H1 (cell line): ENCODE measurements around the gene PCDH9. TPM values are rescaled to one million over a fixed set of nuclear protein-coding genes. Genes with fewer than 3 reads are reported as not detected.

Experiments
- CTCF ChIA-PET: fragments of 300-600 bp; sonication (Branson Sonifier 250); formaldehyde crosslinking; loops from one replicate; lab custom pipeline; 2021; ENCODE audit not compliant: partially characterized antibody; lab: Charles Lee
- POLR2A ChIA-PET: fragments of 300-600 bp; sonication (Branson Sonifier 250); formaldehyde crosslinking; loops from one replicate; lab custom pipeline; 2021; ENCODE audit warnings: inconsistent platforms; ENCODE audit not compliant: partially characterized antibody; lab: Charles Lee
- DNase-seq, 2 experiments: peaks; one replicate each; pipeline versions ENCODE4 v3.0.0 to v3.0.0-alpha.2; 2010 to 2022; ENCODE audit warnings: low spot score in 2 of 2, low read depth in 1 of 2, mixed read lengths in 1 of 2
- FAIRE-seq: peaks from 2 replicates; lab custom pipeline; 2011; peaks lifted over from hg19 to GRCh38; lab: Jason Lieb, UNC
- H2AFZ ChIP-seq: 2 replicates; pipeline ENCODE4 v1.8.1; 2012; ENCODE audit warnings: low read length, inconsistent platforms
- H2AK5ac ChIP-seq: 2 replicates; pipeline ENCODE4 v1.6.1; 2013; ENCODE audit warnings: low read depth, low read length
- H2BK120ac ChIP-seq: replicated peaks from 2 replicates; pipeline ENCODE3; 2013; ENCODE audit warnings: low read depth, low read length, inconsistent platforms
- H2BK12ac ChIP-seq: 2 replicates; pipeline ENCODE4 v1.6.1; 2013; ENCODE audit warnings: low read depth, low read length
- H2BK15ac ChIP-seq: 2 replicates; pipeline ENCODE4 v1.6.1; 2013; ENCODE audit warnings: low read length
- H2BK20ac ChIP-seq: 2 replicates; pipeline ENCODE4 v1.6.1; 2013; ENCODE audit warnings: low read length
- H2BK5ac ChIP-seq: 2 replicates; pipeline ENCODE4 v1.6.1; 2013; ENCODE audit warnings: low read depth, low read length
- H3K14ac ChIP-seq: 2 replicates; pipeline ENCODE4 v1.6.1; 2013; ENCODE audit warnings: inconsistent platforms; ENCODE audit not compliant: insufficient read length
- H3K18ac ChIP-seq: 2 replicates; pipeline ENCODE4 v1.6.1; 2013; ENCODE audit warnings: low read length; ENCODE audit errors: extremely low read depth
- H3K23ac ChIP-seq: 2 replicates; pipeline ENCODE4 v1.6.1; 2013; ENCODE audit warnings: inconsistent platforms; ENCODE audit not compliant: insufficient read length
- H3K23me2 ChIP-seq: 2 replicates; pipeline ENCODE4 v1.6.1; 2013; ENCODE audit warnings: low read depth, low read length
- H3K27ac ChIP-seq: 2 replicates; pipeline ENCODE4 v1.6.1; 2011; ENCODE audit warnings: low read depth, low read length, inconsistent platforms
- H3K27me3 ChIP-seq, 4 experiments: replicated peaks in 1 of 4; 1 replicate in 1 of 4; 2 replicates in 3 of 4; pipeline versions ENCODE4 v1.6.1 to v1.8.1; 2011 to 2013; ENCODE audit warnings: low read length in 3 of 4, mild to moderate bottlenecking in 3 of 4, inconsistent platforms in 2 of 4, mixed read lengths in 2 of 4, moderate library complexity in 1 of 4; ENCODE audit not compliant: control insufficient read depth in 3 of 4, insufficient read depth in 3 of 4; ENCODE audit errors: extremely low read depth in 1 of 4
- H3K36me3 ChIP-seq, 4 experiments: 2 replicates each; pipeline versions ENCODE4 v1.6.1 to v1.8.1; 2011 to 2013; ENCODE audit warnings: mild to moderate bottlenecking in 4 of 4, low read length in 3 of 4, moderate library complexity in 2 of 4, control low read depth in 1 of 4, inconsistent platforms in 1 of 4; ENCODE audit not compliant: insufficient read depth in 4 of 4, control insufficient read depth in 2 of 4
- H3K4ac ChIP-seq: replicated peaks from 2 replicates; pipeline ENCODE3; 2013; ENCODE audit warnings: low read length, low read depth, mixed read lengths, inconsistent platforms; ENCODE audit not compliant: insufficient read length
- H3K4me1 ChIP-seq, 4 experiments: replicated peaks in 1 of 4; 1 replicate in 1 of 4; 2 replicates in 3 of 4; pipeline versions ENCODE4 v1.6.1 to v1.8.1; 2011 to 2013; ENCODE audit warnings: low read length in 3 of 4, inconsistent platforms in 2 of 4, mixed read lengths in 1 of 4; ENCODE audit not compliant: insufficient read depth in 4 of 4, control insufficient read depth in 3 of 4
- H3K4me2 ChIP-seq, 2 experiments: 2 replicates each; pipeline versions ENCODE4 v1.6.1 to v1.8.1; 2011 to 2013; ENCODE audit warnings: low read depth in 2 of 2, low read length in 2 of 2, control low read depth in 1 of 2, inconsistent platforms in 1 of 2, mild to moderate bottlenecking in 1 of 2; ENCODE audit not compliant: insufficient read depth in 1 of 2
- H3K4me3 ChIP-seq, 4 experiments: fragments of 200-600, 300-600 bp in 1 of 4; sonication (generic), shearing (Covaris generic), sonication (Bioruptor Twin) in 1 of 4; 2 replicates each; pipeline versions ENCODE4 v1.5.1 to v1.8.1; 2011 to 2016; ENCODE audit warnings: low read length in 4 of 4, low read depth in 3 of 4, control low read depth in 2 of 4, inconsistent platforms in 2 of 4, mild to moderate bottlenecking in 2 of 4, mixed read lengths in 1 of 4, moderate library complexity in 1 of 4; ENCODE audit not compliant: insufficient read depth in 2 of 4; ENCODE audit errors: extremely low read depth in 1 of 4
- H3K56ac ChIP-seq: replicated peaks from 2 replicates; pipeline ENCODE3; 2013; ENCODE audit warnings: low read depth, mild to moderate bottlenecking, mixed read lengths, low read length, inconsistent platforms; ENCODE audit not compliant: insufficient read length
- H3K79me1 ChIP-seq: 2 replicates; pipeline ENCODE4 v1.6.1; 2013; ENCODE audit warnings: low read depth, low read length, control low read depth
- H3K79me2 ChIP-seq, 2 experiments: 2 replicates each; pipeline versions ENCODE4 v1.6.1 to v1.8.1; 2012 to 2013; ENCODE audit warnings: low read length in 2 of 2, mild to moderate bottlenecking in 2 of 2, inconsistent platforms in 1 of 2; ENCODE audit not compliant: insufficient read depth in 2 of 2, control insufficient read depth in 1 of 2
- H3K9ac ChIP-seq, 4 experiments: replicated peaks in 1 of 4; 1 replicate in 1 of 4; 2 replicates in 3 of 4; pipeline versions ENCODE4 v1.6.1 to v1.8.1; 2011 to 2013; ENCODE audit warnings: low read depth in 3 of 4, low read length in 3 of 4, control low read depth in 2 of 4, mild to moderate bottlenecking in 2 of 4, moderate library complexity in 2 of 4, inconsistent platforms in 1 of 4; ENCODE audit errors: extremely low read depth in 1 of 4
- H3K9me3 ChIP-seq, 2 experiments: 2 replicates each; pipeline versions ENCODE4 v1.6.1 to v1.8.1; 2012 to 2013; ENCODE audit warnings: mild to moderate bottlenecking in 2 of 2, moderate library complexity in 2 of 2, control low read depth in 1 of 2, inconsistent platforms in 1 of 2, low read depth in 1 of 2, low read length in 1 of 2, mixed read lengths in 1 of 2; ENCODE audit not compliant: insufficient read depth in 2 of 2
- H4K20me1 ChIP-seq, 2 experiments: replicated peaks in 1 of 2; 2 replicates each; pipeline versions ENCODE3 to v1.8.1; 2011 to 2013; ENCODE audit warnings: inconsistent platforms in 2 of 2, low read length in 2 of 2, mild to moderate bottlenecking in 1 of 2; ENCODE audit not compliant: insufficient read depth in 2 of 2, control insufficient read depth in 1 of 2
- H4K5ac ChIP-seq: 2 replicates; pipeline ENCODE4 v1.6.1; 2013; ENCODE audit warnings: low read length, low read depth, mixed read lengths, inconsistent platforms; ENCODE audit not compliant: insufficient read length
- H4K8ac ChIP-seq: 2 replicates; pipeline ENCODE4 v1.8.0; 2013; ENCODE audit warnings: mild to moderate bottlenecking, moderate library complexity, low read length, inconsistent platforms; ENCODE audit not compliant: insufficient read depth; ENCODE audit errors: extremely low read depth
- H4K91ac ChIP-seq: replicated peaks from 2 replicates; pipeline ENCODE3; 2013; ENCODE audit warnings: low read length, mixed read lengths, inconsistent platforms; ENCODE audit not compliant: insufficient read length
- BCL11A ChIP-seq, 2 experiments: IDR thresholded peaks; one replicate each; pipeline ENCODE4 v1.6.1; 2011; ENCODE audit warnings: low read depth in 2 of 2, low read length in 2 of 2, mild to moderate bottlenecking in 2 of 2
- CHD2 ChIP-seq: IDR thresholded peaks from 2 replicates; pipeline ENCODE4 v1.6.1; 2012; ENCODE audit warnings: low read length, improper control_type of control experiment
- EP300 ChIP-seq, 2 experiments: IDR thresholded peaks; 1 replicate in 1 of 2; 2 replicates in 1 of 2; pipeline ENCODE4 v1.6.1; 2011 to 2012; ENCODE audit warnings: low read depth in 2 of 2, low read length in 2 of 2, mild to moderate bottlenecking in 2 of 2, borderline replicate concordance in 1 of 2, inconsistent platforms in 1 of 2, moderate library complexity in 1 of 2
- KDM1A ChIP-seq: fragments of 200-600, 300-600 bp; sonication (generic); IDR thresholded peaks from 2 replicates; pipeline ENCODE4 v1.7.1; 2016; ENCODE audit warnings: mild to moderate bottlenecking, low read length, borderline replicate concordance
- SP4 ChIP-seq: IDR thresholded peaks from 2 replicates; pipeline ENCODE4 v1.6.1; 2012; ENCODE audit warnings: low read length, inconsistent platforms
- ZNF274 ChIP-seq: IDR thresholded peaks from 2 replicates; pipeline ENCODE4 v1.7.0; 2012; ENCODE audit warnings: low read length, borderline replicate concordance; ENCODE audit errors: extremely low read depth
- polyA plus RNA-seq, 7 experiments: library from polyadenylated mRNA; depleted of rRNA in 3 of 7; stranded (reverse) in 5 of 7; unstranded in 2 of 7; fragments of >200 nt in 5 of 7; fragments of 200-250 nt in 2 of 7; gene quantifications; 1 replicate in 5 of 7; 2 replicates in 1 of 7; 4 replicates in 1 of 7; pipeline versions ENCODE4 v1.2.1 to v1.2.3, GENCODE V29; 2011 to 2013; ENCODE audit warnings: missing spikeins in 2 of 7, mixed read lengths in 2 of 7
- total RNA-seq: library from RNA; stranded (reverse); fragmentation: NEBNext Ultra II Directional; extraction: Animal tissue kit (Norgen Biotek cat#: 25700); gene quantifications from 2 replicates; pipeline ENCODE4 v1.2.1, GENCODE V29; 2021

PCDH9 gene
- total and polyA plus RNA-seq, 2 of the 8 experiments (the other 6 are each of a cell fraction or from before 2014, with no cell fraction given) = 0.12 to 0.60 TPM

DNA sequence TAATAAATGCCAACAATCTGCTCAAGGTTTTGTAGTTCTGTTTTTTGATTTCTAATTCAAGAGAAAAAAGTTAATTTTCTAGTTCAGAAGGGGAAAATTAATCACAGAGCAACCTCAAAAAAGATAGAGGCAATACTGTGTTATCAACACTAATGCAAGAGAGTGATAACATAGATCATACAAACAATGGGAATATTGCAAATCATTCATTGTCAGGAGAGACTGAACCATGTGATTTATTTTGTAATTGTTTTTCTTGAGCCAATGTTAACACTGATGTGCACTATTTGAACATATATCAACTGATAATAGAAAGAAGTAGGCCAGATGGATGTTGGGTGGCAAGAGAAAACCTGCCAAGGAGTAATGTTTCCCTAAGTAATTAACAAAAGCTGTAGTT is 19.9 kb downstream of the PCDH9 start:
- H4K5ac ChIP-seq = no peak overlapping the region
- H3K4ac ChIP-seq = no peak overlapping the region
- H2BK12ac ChIP-seq = no peak overlapping the region
- no peak overlapping the region for H3K4me3 ChIP-seq
- no peak overlapping the region for H3K9ac ChIP-seq
- H3K56ac ChIP-seq = no peak overlapping the region
- ChIA-PET CTCF (interaction anchor here (0.9 kb wide), 1 partner anchor 14 kb away, joined by 3 read pairs; no protein-coding TSS in a partner anchor), POLR2A (no interaction called here)
- no peak for FAIRE-seq
- no peaks in the 10 kb centered on the region for H3K79me2 ChIP-seq
- H3K14ac ChIP-seq = no peak overlapping the region
- no peak overlapping the region for H3K4me2 ChIP-seq
- H4K20me1 ChIP-seq = no peaks in the 10 kb centered on the region
- H3K27me3 ChIP-seq = no peaks in the 10 kb centered on the region
- no peaks in the 10 kb centered on the region for H3K79me1 ChIP-seq
- H2BK5ac ChIP-seq = no peak overlapping the region
- no peaks in the 10 kb centered on the region for H3K23me2 ChIP-seq
- H3K18ac ChIP-seq = no peak overlapping the region
- H2BK20ac ChIP-seq = no peak overlapping the region
- no peak overlapping the region for H2AK5ac ChIP-seq
- no peak overlapping the region for H2BK120ac ChIP-seq
- H3K36me3 ChIP-seq = no peaks in the 10 kb centered on the region
- no peak overlapping the region for H4K8ac ChIP-seq
- no peaks in the 10 kb centered on the region for H3K4me1 ChIP-seq
- H2AFZ ChIP-seq = no peak overlapping the region
- H2BK15ac ChIP-seq = no peak overlapping the region
- no peak for DNase-seq
- no peak overlapping the region for H4K91ac ChIP-seq
- H3K27ac ChIP-seq = no peak overlapping the region
- H3K9me3 ChIP-seq = no peaks in the 10 kb centered on the region
- H3K23ac ChIP-seq = no peak overlapping the region
- no peak for TF ChIP-seq CHD2
- TF ChIP-seq KDM1A = no peak
- no peak for TF ChIP-seq ZNF274
- no peak for TF ChIP-seq SP4
- TF ChIP-seq EP300 (IDR thresholded peaks at IDR 0.05; ENCODE audit: borderline replicate concordance in 1 of 2, low read depth in 2 of 2, low read length in 2 of 2) = no peak
- no peak for TF ChIP-seq BCL11A (IDR thresholded peaks at IDR 0.05; ENCODE audit: low read depth in 2 of 2, low read length in 2 of 2)
